Tongue (tissue), 2 donors: ENCODE results near the gene RGL3. TPM values are rescaled to one million over a fixed set of nuclear protein-coding genes. Genes with fewer than 3 reads are reported as not detected.
"Not testable (repeated sequence)": the region's sequence is repeated elsewhere in the genome, so short reads cannot be mapped to it uniquely, and the experiment has no call there.

ENCODE experiments used
- DNase-seq: peaks from one replicate; pipeline ENCODE4 v3.0.0-alpha.2; 2015
- total RNA-seq: library from RNA; depleted of rRNA; stranded (reverse); fragments of >200 nt; gene quantifications from one replicate; pipeline ENCODE4 v1.2.3, GENCODE V29; 2014

The RGL3 gene
- 0.10 TPM for total RNA-seq

- no peak for DNase-seq
Observed at GRCh38 chr19:11418549-11419506, at the start of gene RGL3. Gene RGL3, minus strand, starts transcription at chr19:11419314. Its CDS starts 36 bp downstream, at chr19:11419278.

DNA sequence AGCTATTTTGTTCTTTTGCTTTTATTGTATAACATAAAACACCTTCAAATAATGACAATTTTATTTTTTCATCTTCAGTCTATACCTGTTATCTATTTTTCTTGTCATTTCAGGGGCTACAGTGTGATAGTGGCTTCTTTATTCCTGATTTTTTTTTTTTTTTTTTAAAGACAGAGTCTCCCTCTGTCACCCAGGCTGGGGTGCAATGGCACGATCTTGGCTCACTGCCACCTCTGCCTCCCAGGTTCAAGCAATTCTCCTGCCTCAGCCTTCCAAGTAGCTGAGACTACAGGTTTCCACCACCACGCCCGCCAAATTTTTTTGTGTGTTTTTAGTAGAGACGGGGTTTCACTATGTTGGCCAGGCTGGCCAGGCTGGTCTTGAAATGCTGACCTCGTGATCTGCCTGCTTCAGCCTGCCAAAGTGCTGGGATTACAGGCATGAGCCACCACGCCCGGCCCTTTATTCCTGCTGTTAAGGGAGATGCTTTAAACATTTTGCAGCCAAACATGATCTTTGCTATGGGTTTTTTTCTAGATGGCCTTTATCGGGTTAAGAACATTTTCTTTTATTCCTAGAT lies 49.2 kb upstream of the RGL3 start:
- not testable (repeated sequence) for DNase-seq

DNA sequence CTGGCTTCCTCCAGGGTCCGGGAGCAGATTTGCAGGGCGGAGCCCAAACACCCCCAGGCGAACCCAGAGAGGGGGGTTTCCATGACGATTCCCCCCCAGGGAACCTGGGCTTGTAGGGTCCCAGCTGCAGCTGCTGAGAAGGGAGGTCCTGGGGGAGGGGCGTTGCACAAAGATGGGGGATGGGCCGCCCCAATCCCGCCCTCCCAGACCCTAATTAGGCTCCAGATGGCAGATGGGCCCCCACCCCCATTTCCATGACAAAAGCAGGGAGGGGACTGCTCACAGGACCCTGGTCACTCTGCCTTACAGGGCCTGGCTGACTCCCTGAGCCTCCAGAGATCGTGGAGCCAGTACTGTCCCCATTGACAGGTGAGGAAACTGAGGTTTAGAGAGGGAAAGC lies 46.5 kb upstream of the RGL3 start:
- no peak for DNase-seq

GRCh38 chr19:11464333-11465265 lies 45.5 kb upstream of the RGL3 start:
- DNase-seq, result no peak

DNA sequence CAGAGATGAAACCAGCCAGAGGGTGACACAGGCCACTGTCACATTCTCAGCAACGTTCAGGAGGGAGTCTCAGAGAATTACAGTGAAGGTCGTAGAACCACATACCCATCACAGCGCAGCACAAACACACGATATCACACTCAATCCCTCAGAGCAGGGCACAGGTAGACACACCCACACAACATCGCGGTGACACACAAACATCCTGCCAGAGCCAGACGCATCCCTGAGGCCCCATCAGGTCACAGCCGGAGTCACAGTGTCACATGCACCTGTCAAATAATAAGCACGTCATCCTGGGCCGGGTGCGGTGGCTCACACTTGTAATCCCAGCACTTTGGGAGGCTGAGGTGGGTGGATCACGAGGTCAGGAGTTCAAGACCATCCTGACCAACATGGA lies 44.3 kb upstream of the RGL3 start:
- DNase-seq, result no peak

- DNase-seq, result no peak
Observed at GRCh38 chr19:11461453-11461852, 42.3 kb upstream of the RGL3 start.

- DNase-seq, result no peak
Observed at GRCh38 chr19:11460207-11460606, 41.1 kb upstream of the RGL3 start.

DNA sequence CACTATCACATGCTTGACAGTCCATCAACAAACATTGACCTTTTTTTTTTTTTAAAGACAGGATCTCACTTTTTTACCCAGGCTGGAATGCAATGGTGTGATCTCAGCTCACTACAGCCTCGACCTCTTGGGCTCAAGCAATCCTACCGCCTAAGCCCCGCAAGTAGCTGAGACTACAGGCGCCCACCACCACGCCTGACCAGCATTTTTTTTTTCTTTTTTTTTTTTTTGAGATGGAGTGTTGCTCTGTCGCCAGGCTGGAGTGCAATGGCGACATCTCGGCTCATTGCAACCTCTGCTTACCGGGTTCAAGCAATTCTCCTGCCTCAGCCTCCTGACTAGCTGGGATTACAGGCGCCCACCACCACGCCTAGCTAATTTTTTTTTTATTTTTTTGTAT lies 39.8 kb upstream of the RGL3 start:
- DNase-seq, result not testable (repeated sequence)

DNA sequence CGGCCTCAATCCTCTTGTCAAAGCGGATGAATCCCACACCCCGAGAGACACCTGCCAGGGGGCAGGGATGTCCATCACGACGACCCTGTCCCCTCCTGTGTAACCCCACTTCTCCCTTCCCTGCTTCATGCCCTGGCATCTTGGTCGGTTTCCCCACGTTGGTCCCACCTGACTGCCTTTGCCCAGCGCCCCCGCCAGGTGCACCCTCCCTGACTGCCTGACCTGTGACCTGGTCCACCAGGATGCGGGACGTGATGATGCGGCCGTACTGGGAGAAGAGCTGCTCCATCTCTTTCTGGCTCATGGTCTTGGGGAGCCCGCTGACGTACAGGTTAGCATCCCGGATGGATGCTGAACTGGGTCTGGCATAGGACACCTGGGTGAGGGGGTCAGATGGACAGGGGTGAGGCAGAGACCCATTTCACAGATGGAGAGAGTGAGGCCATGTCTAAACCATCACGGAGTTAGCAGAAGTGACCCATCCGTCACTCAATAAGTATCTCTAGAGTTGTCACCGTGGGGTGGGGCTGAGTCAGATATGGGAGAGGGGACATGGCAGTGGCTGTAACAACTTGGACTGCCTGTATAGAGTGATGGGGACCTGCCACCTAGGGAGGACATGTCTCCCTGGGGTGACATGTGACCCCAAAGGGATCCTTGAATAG lies 39.3 kb upstream of the RGL3 start:
- DNase-seq, result no peak

- DNase-seq, result no peak
Observed at GRCh38 chr19:11457831-11458230, 38.7 kb upstream of the RGL3 start.

DNA sequence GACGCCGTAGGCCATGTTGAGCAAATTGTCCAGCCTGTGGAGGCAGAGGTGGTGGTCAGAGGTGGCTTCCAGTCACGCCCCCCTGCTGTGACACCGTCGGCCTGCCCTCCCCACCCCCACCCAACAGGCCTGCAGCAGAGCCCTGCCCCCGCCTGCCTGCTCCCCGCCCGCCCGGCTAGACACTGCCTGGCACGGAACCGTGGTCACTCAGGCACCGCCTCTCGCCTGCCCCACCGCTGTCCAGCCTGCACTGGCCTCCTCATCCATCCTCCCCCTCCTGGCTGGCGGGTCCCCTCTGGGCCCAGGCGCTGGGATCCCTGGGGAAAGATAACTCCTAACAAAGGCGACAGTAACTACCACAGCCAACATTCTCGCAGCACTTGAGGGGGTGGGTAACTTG lies 38.0 kb upstream of the RGL3 start:
- no peak for DNase-seq

DNA sequence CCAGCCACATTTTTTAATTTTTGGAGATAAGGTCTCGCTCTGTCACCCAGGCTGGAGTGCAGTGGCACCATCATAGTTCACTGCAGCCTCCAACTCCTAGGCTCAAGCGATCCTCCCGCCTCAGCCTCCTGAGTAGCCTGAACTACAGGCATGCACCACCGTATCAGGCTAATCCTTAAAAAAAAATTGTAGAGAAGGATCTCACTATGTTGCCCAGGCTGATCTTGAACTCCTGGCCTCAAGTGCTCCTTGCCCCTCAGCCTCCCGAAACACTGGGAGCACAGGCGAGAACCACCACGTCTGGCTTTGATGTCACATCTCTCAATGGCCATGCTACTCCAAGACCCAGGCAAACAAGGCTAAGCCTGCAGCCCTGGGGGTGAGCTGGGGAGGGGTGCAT lies 37.5 kb upstream of the RGL3 start:
- DNase-seq, result no peak

GRCh38 chr19:11455233-11455554 lies 36.1 kb upstream of the RGL3 start:
- DNase-seq, result not testable (repeated sequence)

DNA sequence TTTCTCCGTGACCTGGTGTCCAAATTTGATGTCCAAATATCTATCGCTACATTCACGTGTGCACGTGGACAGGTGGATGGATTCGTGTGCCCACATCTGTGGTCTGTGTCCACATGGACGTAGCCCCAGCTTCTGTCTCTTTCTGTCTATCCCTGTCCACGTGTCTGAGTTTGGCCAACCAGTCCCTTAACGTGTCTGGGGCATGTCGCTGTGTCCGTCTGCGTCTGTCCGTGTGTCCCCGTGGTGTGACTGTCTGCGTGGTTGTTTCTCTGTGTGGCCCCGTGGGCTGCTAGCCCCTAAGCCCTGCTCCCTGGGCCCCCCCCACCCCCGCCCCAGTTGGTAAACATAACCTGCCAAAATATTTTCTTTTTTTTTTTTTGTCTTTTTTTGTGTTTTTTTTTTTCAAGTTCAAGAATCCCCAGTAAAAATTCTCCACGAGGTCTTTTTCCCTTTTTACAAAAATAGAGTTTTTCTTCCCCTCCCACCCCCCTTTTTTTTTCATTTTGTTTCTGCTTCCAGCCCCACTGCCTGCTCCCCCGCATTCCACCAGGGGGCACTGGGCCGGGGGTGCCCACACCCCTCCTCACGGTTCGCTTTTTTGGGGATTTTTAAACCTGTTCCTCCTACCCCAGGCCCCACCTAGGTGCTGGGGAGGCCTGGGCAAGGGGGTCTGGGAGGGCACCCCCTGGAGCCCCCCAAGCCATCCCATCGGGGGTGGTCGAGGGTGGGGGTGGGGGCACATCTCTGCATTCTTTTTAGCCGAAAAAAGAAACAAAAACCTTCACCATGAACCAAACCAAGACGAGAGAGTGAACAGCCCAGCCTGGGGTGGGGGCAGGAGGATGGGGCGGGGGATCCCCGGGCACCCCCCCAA lies 34.6 kb upstream of the RGL3 start:
- no peak for DNase-seq

GRCh38 chr19:11452620-11453310 lies 33.7 kb upstream of the RGL3 start:
- DNase-seq, result no peak

GRCh38 chr19:11451871-11452619 lies 32.9 kb upstream of the RGL3 start:
- DNase-seq, result peak; percentile 32

DNA sequence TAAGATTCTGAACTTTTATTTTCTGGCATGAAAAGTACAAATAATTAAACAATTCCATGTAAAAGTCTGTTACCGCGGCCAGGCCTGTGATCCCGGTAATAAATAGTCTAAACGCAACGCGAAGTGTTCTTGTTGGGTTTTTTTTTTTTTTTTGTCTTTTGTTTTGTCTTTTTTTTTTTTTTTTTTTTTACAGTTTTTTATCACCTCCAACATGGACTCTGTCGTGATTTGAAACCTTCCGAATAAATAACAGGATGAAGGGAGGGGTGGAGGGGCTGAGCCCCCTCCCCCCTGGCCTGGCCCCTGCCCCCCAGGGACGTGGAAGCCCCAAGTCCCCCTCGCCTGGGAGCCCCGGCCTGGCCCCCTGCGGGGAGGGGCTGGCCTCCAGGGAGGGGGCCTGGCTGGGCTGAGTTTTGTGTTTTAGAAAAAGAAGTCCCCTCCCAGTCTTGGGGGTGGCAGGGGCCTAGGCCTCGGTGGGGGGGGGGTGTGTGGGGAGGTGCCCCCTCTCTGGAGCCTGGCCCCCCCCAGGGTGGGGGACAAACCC lies 32.3 kb upstream of the RGL3 start:
- no peak for DNase-seq

GRCh38 chr19:11450570-11451326 lies 31.6 kb upstream of the RGL3 start:
- no peak for DNase-seq
